ENCODE data around the gene FGF14.

DNA sequence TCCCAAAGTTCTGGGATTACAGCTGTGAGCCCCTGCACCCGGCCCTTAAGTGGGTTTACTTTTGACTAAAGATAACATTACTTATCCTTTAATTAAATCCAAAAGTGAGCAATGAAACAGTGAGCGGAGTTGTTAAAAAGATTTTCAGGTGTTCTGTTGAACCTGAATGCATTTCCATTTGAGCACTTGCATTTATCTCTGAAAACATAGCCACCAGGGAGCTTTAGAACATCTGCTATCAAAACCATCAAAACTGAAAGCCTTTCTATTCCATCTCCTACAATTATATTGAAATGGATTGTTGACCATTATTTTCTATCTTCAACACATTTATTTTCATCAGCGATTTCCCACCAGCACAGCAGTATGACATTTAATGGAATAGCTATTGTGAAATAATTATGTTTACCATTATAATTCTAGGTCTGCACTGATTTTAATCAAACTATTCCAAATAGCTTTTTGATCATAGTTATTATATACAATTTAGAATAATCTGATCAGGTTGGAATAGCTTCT lies 269.0 kb downstream of the FGF14 start:
- TF ChIP-seq EP300 (IDR thresholded peaks at IDR 0.05; ENCODE audit: borderline replicate concordance in 1 of 2, low read depth in 1 of 2, low read length in 1 of 2), result peak in 1 of 2 experiments; percentile 75; a peak in 2 of 4 replicates
- TF ChIP-seq ELF1 (IDR thresholded peaks at IDR 0.05), result no peak
- no peak for TF ChIP-seq RFX5 (IDR thresholded peaks at IDR 0.05; ENCODE audit: low read length)

Data from SK-N-SH (cell line).